ENCODE measurements around the gene NINJ1.

- TF ChIP-seq CTCF (IDR thresholded peaks at IDR 0.05; ENCODE audit: insufficient read depth, low read length, poor library complexity, severe bottlenecking) (no peak), EZH2phosphoT487 (conservative IDR thresholded peaks at IDR 0.05; ENCODE audit: low read length) (no peak)
Measured at GRCh38 chr9:93108291-93109041, 25.6 kb downstream of the NINJ1 start.

All from SU-DHL-6 (cell line).